Liver (tissue), 9 donors: Measurements from ENCODE around the gene CDX1. TPM values are rescaled to one million over a fixed set of nuclear protein-coding genes. Genes with fewer than 3 reads are reported as not detected.

Experiments
- DNase-seq: peaks from one replicate; pipeline ENCODE4 v3.0.0-alpha.2; 2017; ENCODE audit warnings: low spot score
- H3K27ac ChIP-seq, 2 donors: one replicate each; pipeline ENCODE4 v1.7.0; 2013; ENCODE audit warnings: inconsistent platforms in 2 of 2, low read length in 2 of 2, control low read depth in 1 of 2, low read depth in 1 of 2, mild to moderate bottlenecking in 1 of 2
- H3K27me3 ChIP-seq, 4 donors: one replicate each; pipeline versions ENCODE4 v1.6.1 to v1.7.0; 2013; ENCODE audit warnings: low read length in 3 of 4, inconsistent platforms in 1 of 4, mild to moderate bottlenecking in 1 of 4, moderate library complexity in 1 of 4; ENCODE audit not compliant: control insufficient read depth in 4 of 4, insufficient read depth in 4 of 4
- H3K36me3 ChIP-seq, 4 donors: one replicate each; pipeline versions ENCODE4 v1.6.1 to v1.7.0; 2013; ENCODE audit warnings: low read length in 3 of 4, mild to moderate bottlenecking in 3 of 4, low read depth in 1 of 4, moderate library complexity in 1 of 4; ENCODE audit not compliant: control insufficient read depth in 4 of 4, insufficient read depth in 3 of 4
- H3K4me1 ChIP-seq, 4 donors: one replicate each; pipeline versions ENCODE4 v1.6.1 to v1.7.0; 2013; ENCODE audit warnings: low read length in 3 of 4, mild to moderate bottlenecking in 3 of 4, moderate library complexity in 1 of 4; ENCODE audit not compliant: control insufficient read depth in 4 of 4, insufficient read depth in 4 of 4
- H3K4me3 ChIP-seq, 3 donors: one replicate each; pipeline versions ENCODE4 v1.6.1 to v1.7.0; 2013; ENCODE audit warnings: low read length in 3 of 3, control low read depth in 1 of 3, low read depth in 1 of 3, mild to moderate bottlenecking in 1 of 3
- H3K9ac ChIP-seq, 2 donors: one replicate each; pipeline ENCODE4 v1.7.0; 2013; ENCODE audit warnings: low read length in 2 of 2, mild to moderate bottlenecking in 2 of 2, moderate library complexity in 2 of 2, control low read depth in 1 of 2, low read depth in 1 of 2
- H3K9me3 ChIP-seq, 4 donors: one replicate each; pipeline versions ENCODE4 v1.6.1 to v1.7.0; 2013; ENCODE audit warnings: low read length in 3 of 4; ENCODE audit not compliant: control insufficient read depth in 4 of 4
- ATF3 ChIP-seq: IDR thresholded peaks from 2 replicates; pipeline ENCODE4 v1.6.1; 2016; ENCODE audit warnings: antibody characterized with exemption
- CTCF ChIP-seq: fragments of 150-350 bp; IDR thresholded peaks from 2 replicates; pipeline ENCODE4 v1.5.1; 2017; ENCODE audit warnings: improper control_type of control experiment, low read depth, low read length; ENCODE audit not compliant: missing input control
- EGR1 ChIP-seq, 2 donors: IDR thresholded peaks; 2 replicates each; pipeline ENCODE4 v1.6.1; 2016 to 2018; ENCODE audit warnings: antibody characterized with exemption in 2 of 2, low read depth in 2 of 2
- FOXA1 ChIP-seq: IDR thresholded peaks from 2 replicates; pipeline ENCODE4 v1.6.1; 2016; ENCODE audit warnings: antibody characterized with exemption
- FOXA2 ChIP-seq: IDR thresholded peaks from 2 replicates; pipeline ENCODE4 v1.6.1; 2016; ENCODE audit warnings: antibody characterized with exemption
- GABPA ChIP-seq, 2 donors: IDR thresholded peaks in 1 of 2; conservative IDR thresholded peaks in 1 of 2; 2 replicates each; pipeline ENCODE4 v1.6.1; 2016; ENCODE audit warnings: antibody characterized with exemption in 2 of 2, mild to moderate bottlenecking in 1 of 2, moderate library complexity in 1 of 2
- HNF4A ChIP-seq, 2 donors: conservative IDR thresholded peaks; 2 replicates each; pipeline ENCODE4 v1.6.1; 2016; ENCODE audit warnings: antibody characterized with exemption in 2 of 2, mild to moderate bottlenecking in 2 of 2
- HNF4G ChIP-seq: IDR thresholded peaks from 2 replicates; pipeline ENCODE4 v1.6.1; 2016; ENCODE audit warnings: antibody characterized with exemption
- JUND ChIP-seq, 2 donors: IDR thresholded peaks; 2 replicates each; pipeline ENCODE4 v1.6.1; 2016; ENCODE audit warnings: antibody characterized with exemption in 2 of 2
- MAX ChIP-seq: IDR thresholded peaks from 2 replicates; pipeline ENCODE4 v1.6.1; 2016; ENCODE audit warnings: antibody characterized with exemption
- NR2F2 ChIP-seq: IDR thresholded peaks from 2 replicates; pipeline ENCODE4 v1.6.1; 2016; ENCODE audit warnings: antibody characterized with exemption
- RAD21 ChIP-seq, 2 donors: IDR thresholded peaks; 2 replicates each; pipeline ENCODE4 v1.6.1; 2016; ENCODE audit warnings: antibody characterized with exemption in 2 of 2, mild to moderate bottlenecking in 2 of 2
- REST ChIP-seq: IDR thresholded peaks from 2 replicates; pipeline ENCODE4 v1.6.1; 2016; ENCODE audit warnings: antibody characterized with exemption, mild to moderate bottlenecking
- RXRA ChIP-seq, 2 donors: IDR thresholded peaks; 2 replicates each; pipeline ENCODE4 v1.6.1; 2017 to 2018; ENCODE audit warnings: antibody characterized with exemption in 2 of 2, mild to moderate bottlenecking in 1 of 2
- SP1 ChIP-seq: IDR thresholded peaks from 2 replicates; pipeline ENCODE4 v1.6.1; 2018; ENCODE audit warnings: antibody characterized with exemption, mild to moderate bottlenecking
- TAF1 ChIP-seq: conservative IDR thresholded peaks from 2 replicates; pipeline ENCODE4 v1.6.1; 2016; ENCODE audit warnings: antibody characterized with exemption, mild to moderate bottlenecking
- YY1 ChIP-seq: IDR thresholded peaks from 2 replicates; pipeline ENCODE4 v1.6.1; 2016; ENCODE audit warnings: antibody characterized with exemption, mild to moderate bottlenecking
- WGBS: extraction: QIAGEN DNeasy Blood & Tissue Kit; methylation state at CpG from one replicate; pipeline ENCODE4 v1.1.7; 2013; 5-methylcytosine and 5-hydroxymethylcytosine counted together
- polyA plus RNA-seq, 2 donors: library from polyadenylated mRNA; stranded (reverse) in 1 of 2; unstranded in 1 of 2; fragments of 200-250 nt in 1 of 2; fragments of >200 nt in 1 of 2; fragmentation: Nextera tagmentation in 1 of 2; extraction: Ambion mirVana in 1 of 2; gene quantifications; one replicate each; pipeline versions ENCODE4 v1.2.1 to v1.2.3, GENCODE V29; 2013 to 2015
- total RNA-seq, 2 donors: library from RNA; depleted of rRNA; stranded (reverse); fragments of >200 nt; gene quantifications; one replicate each; pipeline ENCODE4 v1.2.3, GENCODE V29; 2014
- donor health status: healthy.
- donor health status: healthy.
- donor health status: healthy.
- donor health status: healthy.
- donor health status: healthy.

Gene CDX1
- total and polyA plus RNA-seq, 4 donors: not detected

- Histone ChIP-seq H3K4me1 (peaks cover 0 to 2% (median 0%) of the 10 kb centered on the region in 4 donors), H3K9ac (no peak overlapping the region), H3K27me3 (no peaks in the 10 kb centered on the region), H3K36me3 (peaks cover 0 to 21% (median 2%) of the 10 kb centered on the region in 4 donors), H3K9me3 (no peaks in the 10 kb centered on the region), H3K27ac (no peak overlapping the region), H3K4me3 (no peak overlapping the region)
- no peak for TF ChIP-seq RAD21 (IDR thresholded peaks at IDR 0.05)
- no peak for TF ChIP-seq EGR1 (IDR thresholded peaks at IDR 0.05; ENCODE audit: low read depth in 2 of 2)
- TF ChIP-seq ATF3: no peak
- TF ChIP-seq CTCF: no peak
- TF ChIP-seq HNF4A (conservative IDR thresholded peaks at IDR 0.05): no peak
- TF ChIP-seq SP1: no peak
- no peak for TF ChIP-seq REST
- no peak for TF ChIP-seq RXRA (IDR thresholded peaks at IDR 0.05)
- no peak for TF ChIP-seq HNF4G
- no peak for TF ChIP-seq NR2F2
- TF ChIP-seq MAX: no peak
- no peak for TF ChIP-seq GABPA (IDR thresholded peaks at IDR 0.05 in 1 of 2, conservative IDR thresholded peaks at IDR 0.05 in 1 of 2)
- no peak for TF ChIP-seq FOXA1
- TF ChIP-seq YY1: no peak
- TF ChIP-seq TAF1: no peak
- TF ChIP-seq JUND (IDR thresholded peaks at IDR 0.05): no peak
- WGBS: 93% methylated on average over 15 of the region's 15 CpGs
- no peak for DNase-seq
Observed at GRCh38 chr5:150122536-150123481, 43.8 kb upstream of the CDX1 start.

- no peak overlapping the region for H3K4me3 ChIP-seq
- no peaks in the 10 kb centered on the region for H3K9me3 ChIP-seq
- H3K27ac ChIP-seq: no peak overlapping the region
- no peak for DNase-seq
- no peak overlapping the region for H3K9ac ChIP-seq
- peaks cover 0 to 15% (median 3%) of the 10 kb centered on the region in 4 donors for H3K36me3 ChIP-seq
- no peaks in the 10 kb centered on the region for H3K27me3 ChIP-seq
- 78% methylated on average over 4 of the region's 4 CpGs for WGBS
- H3K4me1 ChIP-seq: peaks cover 0 to 3% (median 0%) of the 10 kb centered on the region in 4 donors
- TF ChIP-seq NR2F2 (no peak), CTCF (no peak), REST (no peak), SP1 (no peak), RAD21 (IDR thresholded peaks at IDR 0.05) (no peak), FOXA2 (no peak), HNF4A (conservative IDR thresholded peaks at IDR 0.05) (no peak), RXRA (IDR thresholded peaks at IDR 0.05) (no peak), MAX (no peak), ATF3 (no peak), GABPA (IDR thresholded peaks at IDR 0.05 in 1 of 2, conservative IDR thresholded peaks at IDR 0.05 in 1 of 2) (no peak), YY1 (no peak), HNF4G (no peak), EGR1 (IDR thresholded peaks at IDR 0.05; ENCODE audit: low read depth in 2 of 2) (no peak), FOXA1 (no peak)
Observed at GRCh38 chr5:150123542-150123941, 43.0 kb upstream of the CDX1 start.
